Astrocyte of the cerebellum (primary cell): ENCODE measurements around the gene MBTPS2.

Experiments used
- DNase-seq: peaks from one replicate; pipeline ENCODE4 v3.0.0-alpha.2; 2011; ENCODE audit warnings: low read depth
- H3K4me3 ChIP-seq: 2 replicates; pipeline ENCODE4 v1.5.1; 2011; ENCODE audit warnings: mild to moderate bottlenecking, low read depth, low read length, moderate library complexity
- CTCF ChIP-seq: IDR thresholded peaks from 2 replicates; pipeline ENCODE4 v1.5.1; 2012; ENCODE audit warnings: low read length, low read depth, moderate library complexity, mild to moderate bottlenecking; ENCODE audit errors: missing control alignments
- in situ Hi-C: cut with HindIII; loops from 2 replicates; pipeline ENCODE4 v1.10.0; 2017; ENCODE audit warnings: low sequenced_read_pairs

The MBTPS2 gene

GRCh38 chrX:21839334-21840192 is at the start of gene MBTPS2:
TSS of gene MBTPS2 (plus strand) at chrX:21839617. CDS start at chrX:21839735, 118 bp downstream.
- peak within 1 kb of the TSS; percentile 62 for H3K4me3 ChIP-seq
- peak; percentile 77 for DNase-seq
- in situ Hi-C loops, result no loop called here
- TF ChIP-seq CTCF, result peak; percentile 7

- TF ChIP-seq CTCF, result no peak
- in situ Hi-C loops, result no loop called here
- peak; percentile 43 for DNase-seq
- H3K4me3 ChIP-seq, result no peak overlapping the region
These were observed 40.7 kb upstream of the MBTPS2 start for GRCh38 chrX:21798677-21799219.

GRCh38 chrX:21799767-21800166 is 39.6 kb upstream of the MBTPS2 start:
- no peak for DNase-seq
- H3K4me3 ChIP-seq, result no peak overlapping the region
- in situ Hi-C loops, result no loop called here
- no peak for TF ChIP-seq CTCF

- TF ChIP-seq CTCF, result no peak
- in situ Hi-C loops, result no loop called here
- DNase-seq, result peak; percentile 18
- no peak overlapping the region for H3K4me3 ChIP-seq
These were observed 39.1 kb upstream of the MBTPS2 start for GRCh38 chrX:21800344-21800770.

GRCh38 chrX:21802054-21802670 is 37.3 kb upstream of the MBTPS2 start:
- in situ Hi-C loops, result no loop called here
- no peak for TF ChIP-seq CTCF
- no peak overlapping the region for H3K4me3 ChIP-seq
- no peak for DNase-seq

GRCh38 chrX:21802839-21803238 is 36.6 kb upstream of the MBTPS2 start:
- no peak for TF ChIP-seq CTCF

More at GRCh38 chrX:21802839-21803238, 36.6 kb upstream of the MBTPS2 start:
- H3K4me3 ChIP-seq, result no peak overlapping the region
- in situ Hi-C loops, result no loop called here
- DNase-seq, result no peak
